AG09309 (cell line): Measurements from ENCODE around the gene PRH1.

Experiments
- DNase-seq: peaks from one replicate; pipeline ENCODE4 v3.0.0-alpha.2; 2010; ENCODE audit warnings: low read depth
- H3K4me3 ChIP-seq: 2 replicates; pipeline ENCODE4 v1.5.1; 2011; ENCODE audit warnings: mild to moderate bottlenecking, low read depth, low read length, moderate library complexity; ENCODE audit not compliant: control insufficient read depth
- TF ChIP-seq, protein P1 (sequence below): IDR thresholded peaks from 2 replicates; pipeline ENCODE4 v1.5.1; 2011; ENCODE audit warnings: mild to moderate bottlenecking, low read depth, low read length, inconsistent platforms; ENCODE audit not compliant: insufficient read depth, control insufficient read depth; ENCODE audit errors: missing control alignments

Gene PRH1

DNA sequence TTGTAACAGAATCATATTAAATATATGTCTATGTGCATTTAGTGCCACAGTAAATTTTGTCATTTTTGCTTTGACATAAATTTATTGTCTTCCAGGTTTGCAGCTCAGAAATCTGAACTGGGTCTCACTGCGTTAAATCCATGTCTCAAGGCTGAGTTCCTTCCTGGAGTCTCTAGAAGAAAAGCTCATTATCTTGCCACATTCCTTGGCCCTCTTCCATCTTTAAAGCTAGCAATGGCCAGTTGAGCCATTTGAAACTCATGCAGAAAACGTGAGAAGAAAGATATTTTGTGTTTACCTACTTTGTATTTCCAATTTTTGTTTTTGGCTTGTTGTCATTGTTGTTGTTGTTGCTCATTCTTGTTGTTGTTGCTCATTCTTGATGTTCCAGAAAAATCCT, 10.7 kb downstream of the PRH1 start:
- TF ChIP-seq, protein P1, sequence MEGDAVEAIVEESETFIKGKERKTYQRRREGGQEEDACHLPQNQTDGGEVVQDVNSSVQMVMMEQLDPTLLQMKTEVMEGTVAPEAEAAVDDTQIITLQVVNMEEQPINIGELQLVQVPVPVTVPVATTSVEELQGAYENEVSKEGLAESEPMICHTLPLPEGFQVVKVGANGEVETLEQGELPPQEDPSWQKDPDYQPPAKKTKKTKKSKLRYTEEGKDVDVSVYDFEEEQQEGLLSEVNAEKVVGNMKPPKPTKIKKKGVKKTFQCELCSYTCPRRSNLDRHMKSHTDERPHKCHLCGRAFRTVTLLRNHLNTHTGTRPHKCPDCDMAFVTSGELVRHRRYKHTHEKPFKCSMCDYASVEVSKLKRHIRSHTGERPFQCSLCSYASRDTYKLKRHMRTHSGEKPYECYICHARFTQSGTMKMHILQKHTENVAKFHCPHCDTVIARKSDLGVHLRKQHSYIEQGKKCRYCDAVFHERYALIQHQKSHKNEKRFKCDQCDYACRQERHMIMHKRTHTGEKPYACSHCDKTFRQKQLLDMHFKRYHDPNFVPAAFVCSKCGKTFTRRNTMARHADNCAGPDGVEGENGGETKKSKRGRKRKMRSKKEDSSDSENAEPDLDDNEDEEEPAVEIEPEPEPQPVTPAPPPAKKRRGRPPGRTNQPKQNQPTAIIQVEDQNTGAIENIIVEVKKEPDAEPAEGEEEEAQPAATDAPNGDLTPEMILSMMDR: no peak
- peak; percentile 4 for DNase-seq
- no peak overlapping the region for H3K4me3 ChIP-seq

DNA sequence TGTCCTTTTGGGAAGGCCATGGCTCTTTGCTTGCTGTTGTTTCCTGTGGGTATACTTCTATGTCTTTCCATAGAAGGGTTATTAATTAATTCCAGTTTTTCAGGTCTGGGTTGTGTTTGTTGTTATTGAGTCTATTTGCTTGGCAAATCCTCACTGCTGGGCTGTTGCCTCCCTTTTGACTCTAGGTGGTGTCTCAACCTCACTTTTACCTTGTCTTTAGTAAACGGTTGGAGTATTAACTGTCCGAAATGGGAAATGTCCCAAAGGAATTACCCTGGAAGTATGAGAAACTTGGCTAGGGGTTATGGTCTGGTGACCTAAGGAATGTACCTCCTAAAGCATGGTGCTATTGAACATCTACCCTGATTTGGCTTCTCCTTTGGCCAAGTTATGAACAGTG, 16.7 kb downstream of the PRH1 start:
- no peak overlapping the region for H3K4me3 ChIP-seq
- TF ChIP-seq, protein P1: no peak
- DNase-seq: no peak

DNA sequence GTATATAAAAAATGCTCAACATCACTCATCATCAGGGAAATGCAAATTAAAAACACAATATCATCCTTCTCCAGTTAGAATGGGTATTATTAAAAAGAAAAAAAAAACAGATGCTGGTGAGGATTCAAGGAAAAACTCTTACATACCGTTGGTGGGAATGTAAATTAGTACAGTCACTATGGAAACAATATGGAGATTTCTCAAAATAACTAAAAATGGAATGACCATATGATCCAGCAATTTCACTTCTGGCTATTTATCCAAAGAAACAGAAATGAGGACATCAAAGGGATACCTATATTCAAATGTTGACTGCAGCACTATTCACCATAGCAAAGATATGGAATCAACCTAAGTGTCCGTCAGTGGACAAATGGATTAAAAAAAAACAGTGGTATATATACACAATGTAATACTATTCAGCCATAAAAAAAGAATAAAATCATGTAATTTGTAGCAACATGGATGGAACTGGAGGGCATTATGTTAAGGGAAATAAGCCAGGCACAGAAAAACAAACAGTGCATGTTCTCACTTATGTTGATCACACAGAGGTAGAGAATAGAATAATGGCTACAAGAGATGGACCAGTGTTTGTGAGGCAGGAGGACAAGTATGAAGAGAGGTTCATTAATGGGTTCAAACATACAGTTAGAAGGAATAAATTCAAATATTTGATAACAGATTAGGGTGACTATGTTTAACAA, 20.4 kb downstream of the PRH1 start:
- H3K4me3 ChIP-seq: no peak overlapping the region
- DNase-seq: no peak
- TF ChIP-seq, protein P1: no peak

DNA sequence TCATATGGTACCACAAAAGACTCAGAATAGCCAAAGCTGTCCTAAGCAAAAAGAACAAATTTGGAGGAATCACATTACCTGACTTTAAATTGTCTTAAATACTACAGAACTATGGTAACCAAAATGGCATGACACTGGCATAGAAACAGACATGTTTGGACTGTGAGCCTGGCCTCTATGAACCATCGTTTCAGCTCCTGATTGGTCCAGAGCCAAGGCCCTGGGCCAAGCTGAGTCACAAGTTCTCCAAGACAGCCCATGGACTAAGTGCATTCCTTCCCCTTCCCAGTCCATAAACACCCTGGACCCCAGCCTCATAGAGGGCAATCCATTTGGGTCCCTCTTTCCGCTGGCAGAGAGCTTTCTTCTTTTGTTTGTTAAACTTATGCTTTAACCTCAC, 22.7 kb downstream of the PRH1 start:
- H3K4me3 ChIP-seq: no peak overlapping the region
- DNase-seq: no peak
- TF ChIP-seq, protein P1: no peak

DNA sequence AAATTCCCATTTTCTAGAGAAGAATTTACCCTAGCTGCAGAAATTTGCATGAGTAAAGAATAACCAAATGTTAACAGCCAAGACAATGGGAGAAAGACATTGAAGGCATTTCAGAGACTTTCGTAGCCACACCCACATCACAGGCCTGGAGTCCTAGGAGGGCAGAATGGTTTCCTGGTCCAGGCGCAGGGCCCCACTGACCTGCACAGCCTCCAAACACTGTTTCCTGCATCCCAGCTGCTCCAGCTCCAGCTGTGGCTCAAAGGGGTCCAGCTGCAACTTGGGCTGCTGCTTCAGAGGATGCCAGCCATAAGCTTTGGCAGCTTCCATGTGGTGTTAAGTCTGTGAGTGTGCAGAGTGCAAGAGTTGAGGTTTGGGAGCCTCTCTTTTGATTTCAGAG, 28.2 kb downstream of the PRH1 start:
- H3K4me3 ChIP-seq: no peak overlapping the region
- TF ChIP-seq, protein P1: no peak
- no peak for DNase-seq

DNA sequence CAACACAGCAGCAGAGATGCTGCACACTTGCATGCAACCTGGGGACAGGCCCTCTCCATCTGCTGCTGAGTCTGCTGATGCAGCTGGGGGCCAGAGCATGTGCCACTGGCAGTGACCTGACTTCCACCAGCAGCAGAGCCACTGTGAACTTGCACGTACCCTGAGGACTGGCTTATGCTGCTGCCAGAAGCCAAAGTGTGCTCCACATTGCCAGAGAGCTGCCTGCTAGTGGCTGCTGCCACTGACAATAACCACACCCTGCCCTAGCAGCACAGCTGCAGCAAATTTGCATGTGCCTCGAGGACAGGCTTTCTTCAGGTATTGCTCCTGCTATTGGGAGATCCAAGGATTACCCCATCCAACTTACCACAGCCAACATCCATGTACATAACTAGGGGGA, 30.3 kb downstream of the PRH1 start:
- TF ChIP-seq, protein P1: no peak
- H3K4me3 ChIP-seq: no peak overlapping the region
- no peak for DNase-seq
